Measurements from ENCODE around the gene SIRPG.

SIRPG gene

DNA sequence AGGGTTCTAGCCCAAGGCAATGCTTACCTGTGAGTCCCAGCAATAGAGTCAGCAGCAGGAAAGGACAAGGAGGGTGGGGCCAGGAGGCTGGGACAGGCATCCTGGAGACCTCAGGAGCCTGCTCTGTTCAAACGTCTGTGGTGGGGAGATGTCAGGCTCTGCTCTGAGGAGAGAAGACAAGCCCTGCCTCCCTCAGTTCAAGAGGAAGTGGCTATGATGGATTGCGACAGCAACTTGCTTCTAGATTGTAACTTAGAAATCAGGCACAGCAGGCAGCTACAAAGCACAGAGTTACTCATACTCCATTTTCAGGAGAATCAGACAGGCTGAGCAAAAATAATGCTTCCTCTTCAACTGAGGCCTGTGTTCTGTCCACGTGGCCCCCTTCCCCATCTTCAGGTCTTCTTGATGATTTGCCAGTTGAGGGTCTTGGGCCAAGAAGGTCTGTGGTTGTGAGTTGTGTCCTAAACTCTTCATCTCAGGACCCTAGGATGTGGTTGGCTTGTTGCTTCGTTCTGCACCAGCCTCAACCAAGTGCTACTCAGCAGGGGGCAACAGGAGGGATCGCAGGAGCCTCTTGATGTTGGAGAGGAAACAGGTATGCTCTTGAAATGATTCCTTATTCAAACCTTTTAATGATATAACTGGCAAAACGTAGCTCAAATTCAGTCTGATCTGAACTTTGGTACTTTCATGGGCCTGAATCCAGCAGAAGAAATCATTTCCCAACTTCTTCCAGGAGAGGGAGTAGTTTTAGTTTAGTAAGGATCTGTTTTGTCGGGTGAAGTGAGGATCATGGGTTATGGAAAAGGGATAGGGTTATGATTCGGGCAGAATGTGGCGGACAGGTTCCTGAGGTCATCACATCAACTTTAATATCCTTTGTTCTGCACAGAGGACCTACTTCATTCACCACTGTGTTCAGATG lies 68.8 kb downstream of the SIRPG start:
- DNase-seq: no peak

DNA sequence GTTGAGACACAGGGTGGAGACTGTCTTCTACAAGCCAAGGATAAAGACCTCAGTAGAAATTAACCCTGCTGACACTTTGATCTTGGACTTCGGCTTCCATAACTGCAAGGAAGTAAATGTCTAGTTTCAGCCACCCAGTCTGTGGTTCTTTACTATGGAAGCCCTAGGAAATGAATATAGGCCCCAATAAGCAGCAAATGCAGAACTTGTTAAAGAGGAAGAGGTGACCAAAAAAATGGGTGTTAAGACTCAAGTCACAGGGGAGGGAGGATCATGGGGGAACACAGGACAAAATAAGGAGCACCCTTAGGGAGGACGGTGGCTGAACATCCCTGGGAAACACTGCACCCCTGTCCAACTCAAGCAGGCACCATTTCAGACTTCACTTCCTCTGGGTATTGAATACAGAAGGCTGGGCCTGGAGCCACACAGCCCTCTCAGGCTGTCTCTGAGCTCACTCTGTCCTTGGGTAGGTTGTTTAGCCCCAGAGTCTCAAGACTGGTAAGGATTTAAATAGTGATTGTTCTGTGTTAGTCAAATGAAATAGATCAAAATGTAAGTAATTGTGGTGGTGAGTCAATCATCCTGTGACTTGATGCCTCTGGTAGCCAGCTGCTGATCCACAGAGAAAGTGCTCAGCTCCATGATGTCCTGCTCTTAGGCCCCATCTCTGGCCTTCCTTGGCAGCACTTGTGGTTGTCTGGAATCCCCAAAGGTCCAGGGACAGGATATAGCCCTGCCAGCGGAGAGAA lies 69.6 kb downstream of the SIRPG start:
- no peak for DNase-seq

- DNase-seq: no peak
Measured at GRCh38 chr20:1579488-1579887, 78.1 kb downstream of the SIRPG start.
